ENCODE results near the gene TNFSF13. TPM values are rescaled to one million over a fixed set of nuclear protein-coding genes. Genes with fewer than 3 reads are reported as not detected.

TNFSF13 gene
- total RNA-seq, 1 donor from 2014 or later: 4.1 TPM

DNA sequence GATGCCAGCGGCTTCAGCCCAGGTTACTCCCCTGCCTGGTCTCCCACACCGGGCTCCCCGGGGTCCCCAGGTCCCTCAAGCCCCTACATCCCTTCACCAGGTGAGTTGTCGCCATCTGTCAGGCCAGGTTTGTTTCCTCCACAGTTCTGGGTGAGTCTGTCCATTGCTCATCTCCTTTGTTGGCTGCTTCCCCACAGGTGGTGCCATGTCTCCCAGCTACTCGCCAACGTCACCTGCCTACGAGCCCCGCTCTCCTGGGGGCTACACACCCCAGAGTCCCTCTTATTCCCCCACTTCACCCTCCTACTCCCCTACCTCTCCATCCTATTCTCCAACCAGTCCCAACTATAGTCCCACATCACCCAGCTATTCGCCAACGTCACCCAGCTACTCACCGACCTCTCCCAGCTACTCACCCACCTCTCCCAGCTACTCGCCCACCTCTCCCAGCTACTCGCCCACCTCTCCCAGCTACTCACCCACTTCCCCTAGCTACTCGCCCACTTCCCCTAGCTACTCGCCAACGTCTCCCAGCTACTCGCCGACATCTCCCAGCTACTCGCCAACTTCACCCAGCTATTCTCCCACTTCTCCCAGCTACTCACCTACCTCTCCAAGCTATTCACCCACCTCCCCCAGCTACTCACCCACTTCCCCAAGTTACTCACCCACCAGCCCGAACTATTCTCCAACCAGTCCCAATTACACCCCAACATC lies 45.6 kb upstream of the TNFSF13 start:
- H3K4me3 Mint-ChIP-seq (ENCODE audit: low read depth): no peak overlapping the region

DNA sequence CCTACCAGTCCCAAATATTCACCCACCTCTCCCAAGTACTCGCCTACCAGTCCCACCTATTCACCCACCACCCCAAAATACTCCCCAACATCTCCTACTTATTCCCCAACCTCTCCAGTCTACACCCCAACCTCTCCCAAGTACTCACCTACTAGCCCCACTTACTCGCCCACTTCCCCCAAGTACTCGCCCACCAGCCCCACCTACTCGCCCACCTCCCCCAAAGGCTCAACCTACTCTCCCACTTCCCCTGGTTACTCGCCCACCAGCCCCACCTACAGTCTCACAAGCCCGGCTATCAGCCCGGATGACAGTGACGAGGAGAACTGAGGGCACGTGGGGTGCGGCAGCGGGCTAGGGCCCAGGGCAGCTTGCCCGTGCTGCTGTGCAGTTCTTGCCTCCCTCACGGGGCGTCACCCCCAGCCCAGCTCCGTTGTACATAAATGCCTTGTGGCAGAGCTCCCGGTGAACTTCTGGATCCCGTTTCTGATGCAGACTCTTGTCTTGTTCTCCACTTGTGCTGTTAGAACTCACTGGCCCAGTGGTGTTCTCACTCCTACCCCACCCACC lies 44.6 kb upstream of the TNFSF13 start:
- DNase-seq (ENCODE audit: low spot score, unreplicated experiment): no peak
- peaks cover 20% of the 10 kb centered on the region for H3K36me3 Mint-ChIP-seq (ENCODE audit: insufficient read depth)
- H3K4me3 Mint-ChIP-seq (ENCODE audit: low read depth): no peak overlapping the region
- TF ChIP-seq, protein P1, sequence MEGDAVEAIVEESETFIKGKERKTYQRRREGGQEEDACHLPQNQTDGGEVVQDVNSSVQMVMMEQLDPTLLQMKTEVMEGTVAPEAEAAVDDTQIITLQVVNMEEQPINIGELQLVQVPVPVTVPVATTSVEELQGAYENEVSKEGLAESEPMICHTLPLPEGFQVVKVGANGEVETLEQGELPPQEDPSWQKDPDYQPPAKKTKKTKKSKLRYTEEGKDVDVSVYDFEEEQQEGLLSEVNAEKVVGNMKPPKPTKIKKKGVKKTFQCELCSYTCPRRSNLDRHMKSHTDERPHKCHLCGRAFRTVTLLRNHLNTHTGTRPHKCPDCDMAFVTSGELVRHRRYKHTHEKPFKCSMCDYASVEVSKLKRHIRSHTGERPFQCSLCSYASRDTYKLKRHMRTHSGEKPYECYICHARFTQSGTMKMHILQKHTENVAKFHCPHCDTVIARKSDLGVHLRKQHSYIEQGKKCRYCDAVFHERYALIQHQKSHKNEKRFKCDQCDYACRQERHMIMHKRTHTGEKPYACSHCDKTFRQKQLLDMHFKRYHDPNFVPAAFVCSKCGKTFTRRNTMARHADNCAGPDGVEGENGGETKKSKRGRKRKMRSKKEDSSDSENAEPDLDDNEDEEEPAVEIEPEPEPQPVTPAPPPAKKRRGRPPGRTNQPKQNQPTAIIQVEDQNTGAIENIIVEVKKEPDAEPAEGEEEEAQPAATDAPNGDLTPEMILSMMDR (IDR thresholded peaks at IDR 0.05; ENCODE audit: unreplicated experiment): no peak
- H3K27ac Mint-ChIP-seq: no peak overlapping the region
- no peaks in the 10 kb centered on the region for H3K27me3 Mint-ChIP-seq
- no peaks in the 10 kb centered on the region for H3K4me1 Mint-ChIP-seq (ENCODE audit: low read depth)
- no peaks in the 10 kb centered on the region for H3K9me3 Mint-ChIP-seq (ENCODE audit: low read depth)

More for the DNA sequence above, 45.6 kb upstream of the TNFSF13 start:
- TF ChIP-seq, protein P1 (IDR thresholded peaks at IDR 0.05; ENCODE audit: unreplicated experiment): no peak
- no peaks in the 10 kb centered on the region for H3K27me3 Mint-ChIP-seq
- H3K27ac Mint-ChIP-seq: peak overlapping the region; percentile 24
- no peaks in the 10 kb centered on the region for H3K9me3 Mint-ChIP-seq (ENCODE audit: low read depth)
- no peak for DNase-seq (ENCODE audit: low spot score, unreplicated experiment)
- no peaks in the 10 kb centered on the region for H3K4me1 Mint-ChIP-seq (ENCODE audit: low read depth)
- peaks cover 25% of the 10 kb centered on the region for H3K36me3 Mint-ChIP-seq (ENCODE audit: insufficient read depth)

- H3K27me3 Mint-ChIP-seq: no peaks in the 10 kb centered on the region
- no peak overlapping the region for H3K27ac Mint-ChIP-seq
- no peaks in the 10 kb centered on the region for H3K4me1 Mint-ChIP-seq (ENCODE audit: low read depth)
- no peak overlapping the region for H3K4me3 Mint-ChIP-seq (ENCODE audit: low read depth)
- peaks cover 8% of the 10 kb centered on the region for H3K36me3 Mint-ChIP-seq (ENCODE audit: insufficient read depth)
- no peaks in the 10 kb centered on the region for H3K9me3 Mint-ChIP-seq (ENCODE audit: low read depth)
- TF ChIP-seq, protein P1 (IDR thresholded peaks at IDR 0.05; ENCODE audit: unreplicated experiment): no peak
- DNase-seq (ENCODE audit: low spot score, unreplicated experiment): no peak
Observed at GRCh38 chr17:7515911-7516610, 42.5 kb upstream of the TNFSF13 start.

DNA sequence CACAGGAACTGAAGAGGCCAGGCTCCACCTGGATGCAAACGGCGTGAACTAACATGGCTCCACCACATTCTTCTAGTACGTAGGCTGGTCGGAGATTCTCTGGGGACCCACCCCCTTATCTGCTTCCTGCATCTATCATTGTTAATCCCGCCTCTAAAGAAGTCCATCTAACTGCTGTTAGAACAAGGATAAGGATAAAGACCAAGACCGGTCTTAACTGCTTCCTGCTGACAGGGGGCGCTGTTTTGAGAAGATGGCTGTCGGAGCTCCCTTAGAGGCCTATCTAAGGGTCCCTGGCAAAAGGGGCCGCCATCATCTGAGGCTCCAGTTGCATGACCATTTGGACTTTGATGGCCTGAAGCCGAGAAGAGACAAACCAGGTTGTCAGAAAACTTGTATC lies 35.5 kb upstream of the TNFSF13 start:
- no peak overlapping the region for H3K27ac Mint-ChIP-seq
- peaks cover 8% of the 10 kb centered on the region for H3K9me3 Mint-ChIP-seq (ENCODE audit: low read depth)
- no peaks in the 10 kb centered on the region for H3K4me1 Mint-ChIP-seq (ENCODE audit: low read depth)
- peaks cover 4% of the 10 kb centered on the region for H3K36me3 Mint-ChIP-seq (ENCODE audit: insufficient read depth)
- no peak overlapping the region for H3K4me3 Mint-ChIP-seq (ENCODE audit: low read depth)
- H3K27me3 Mint-ChIP-seq: no peaks in the 10 kb centered on the region
- no peak for DNase-seq (ENCODE audit: low spot score, unreplicated experiment)
- TF ChIP-seq, protein P1 (IDR thresholded peaks at IDR 0.05; ENCODE audit: unreplicated experiment): peak; percentile 40

GRCh38 chr17:7528842-7529241 lies 29.7 kb upstream of the TNFSF13 start:
- Mint-ChIP-seq H3K9me3 (ENCODE audit: low read depth) (peaks cover 18% of the 10 kb centered on the region), H3K27me3 (no peaks in the 10 kb centered on the region), H3K4me3 (ENCODE audit: low read depth) (no peak overlapping the region), H3K27ac (no peak overlapping the region), H3K4me1 (ENCODE audit: low read depth) (peaks cover 8% of the 10 kb centered on the region), H3K36me3 (ENCODE audit: insufficient read depth) (peaks cover 11% of the 10 kb centered on the region)
- no peak for DNase-seq (ENCODE audit: low spot score, unreplicated experiment)
- TF ChIP-seq, protein P1 (IDR thresholded peaks at IDR 0.05; ENCODE audit: unreplicated experiment): no peak

Data from progenitor cell of endocrine pancreas (in vitro differentiated cells).